ENCODE measurements around the gene CCDC85C.

The CCDC85C gene

DNA sequence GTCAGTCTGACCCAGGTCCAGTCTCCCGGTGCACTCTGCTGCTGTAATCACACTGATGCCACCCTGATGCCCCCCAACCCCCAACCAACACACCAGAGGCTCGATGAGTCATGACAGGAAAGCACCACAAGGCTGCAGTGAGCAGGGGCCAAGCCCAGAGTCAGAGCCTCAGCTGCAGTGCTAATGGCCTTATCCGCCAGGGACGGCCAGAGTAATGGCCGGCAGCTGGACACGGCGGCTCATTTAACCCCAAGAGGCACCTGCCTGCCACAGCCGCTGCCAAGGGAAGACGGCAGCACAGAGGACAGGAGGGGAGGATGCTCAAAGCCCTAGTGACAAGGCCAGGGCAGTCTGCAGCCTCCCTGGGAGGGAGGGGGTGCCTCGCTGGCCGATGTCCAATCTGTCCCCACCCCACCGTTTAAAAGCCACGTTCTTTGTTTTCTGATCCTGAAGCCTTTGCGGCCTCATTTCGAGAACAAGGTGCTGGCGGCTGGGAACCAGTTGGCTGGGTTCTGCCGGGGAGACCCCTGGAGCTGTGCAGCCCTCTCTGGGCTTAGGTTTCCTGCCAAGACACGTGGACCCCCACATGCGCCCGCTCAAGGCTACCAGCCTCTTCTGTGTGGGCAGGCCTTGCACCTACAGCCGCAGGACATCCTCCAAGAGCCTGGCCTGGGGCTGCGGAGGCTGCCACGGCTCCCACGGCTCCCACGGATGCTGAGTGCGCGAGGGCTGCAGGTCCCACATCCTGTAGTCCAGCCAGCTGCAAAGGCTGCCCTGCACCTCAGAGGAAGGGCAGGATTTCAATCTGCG is 13.1 kb downstream of the CCDC85C start:
- DNase-seq (ENCODE audit: low read depth in 2 of 2, low spot score in 1 of 2), result no peak

- no peak for DNase-seq (ENCODE audit: low read depth in 2 of 2, low spot score in 1 of 2)
These were observed 14.1 kb downstream of the CCDC85C start for GRCh38 chr14:99589651-99590530.

- no peak for DNase-seq (ENCODE audit: low read depth in 2 of 2, low spot score in 1 of 2)
These were observed 15.0 kb downstream of the CCDC85C start for GRCh38 chr14:99589031-99589441.

- no peak for DNase-seq (ENCODE audit: low read depth in 2 of 2, low spot score in 1 of 2)
These were observed 16.3 kb downstream of the CCDC85C start for GRCh38 chr14:99587460-99588278.

DNA sequence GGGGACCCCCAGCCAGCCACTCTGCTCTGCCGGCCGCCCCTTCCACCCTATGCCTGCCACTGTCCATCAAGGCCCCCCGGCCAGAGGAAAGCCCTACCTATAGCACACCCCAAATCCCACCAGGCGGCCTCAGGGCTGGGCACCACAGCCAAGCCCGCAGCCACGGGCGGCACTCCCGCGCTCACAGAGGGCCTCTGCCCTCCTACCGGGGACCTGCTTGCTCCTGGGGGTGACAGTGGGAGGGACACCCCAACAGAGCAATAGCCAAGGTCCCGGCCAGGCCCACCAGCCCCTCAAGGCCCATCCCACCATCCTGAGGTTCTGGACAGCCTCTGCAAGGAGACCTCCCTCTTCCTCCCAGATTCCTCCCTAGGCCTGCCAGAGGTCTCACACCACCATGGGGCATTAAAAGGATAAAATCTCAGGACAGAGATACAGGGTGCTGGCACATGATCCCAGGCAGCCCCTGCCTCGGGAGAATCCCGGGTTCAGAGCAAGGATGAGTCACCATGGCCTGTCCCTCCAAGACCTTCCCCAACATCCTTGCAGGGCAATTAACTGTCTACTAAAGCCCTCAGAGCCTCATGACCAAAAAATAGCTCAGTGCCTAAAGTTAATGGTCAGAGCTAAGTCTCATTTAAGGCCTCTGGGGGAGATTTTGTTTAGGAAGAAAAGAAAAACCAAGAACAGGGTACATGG is 17.1 kb downstream of the CCDC85C start:
- no peak for DNase-seq (ENCODE audit: low read depth in 2 of 2, low spot score in 1 of 2)

DNA sequence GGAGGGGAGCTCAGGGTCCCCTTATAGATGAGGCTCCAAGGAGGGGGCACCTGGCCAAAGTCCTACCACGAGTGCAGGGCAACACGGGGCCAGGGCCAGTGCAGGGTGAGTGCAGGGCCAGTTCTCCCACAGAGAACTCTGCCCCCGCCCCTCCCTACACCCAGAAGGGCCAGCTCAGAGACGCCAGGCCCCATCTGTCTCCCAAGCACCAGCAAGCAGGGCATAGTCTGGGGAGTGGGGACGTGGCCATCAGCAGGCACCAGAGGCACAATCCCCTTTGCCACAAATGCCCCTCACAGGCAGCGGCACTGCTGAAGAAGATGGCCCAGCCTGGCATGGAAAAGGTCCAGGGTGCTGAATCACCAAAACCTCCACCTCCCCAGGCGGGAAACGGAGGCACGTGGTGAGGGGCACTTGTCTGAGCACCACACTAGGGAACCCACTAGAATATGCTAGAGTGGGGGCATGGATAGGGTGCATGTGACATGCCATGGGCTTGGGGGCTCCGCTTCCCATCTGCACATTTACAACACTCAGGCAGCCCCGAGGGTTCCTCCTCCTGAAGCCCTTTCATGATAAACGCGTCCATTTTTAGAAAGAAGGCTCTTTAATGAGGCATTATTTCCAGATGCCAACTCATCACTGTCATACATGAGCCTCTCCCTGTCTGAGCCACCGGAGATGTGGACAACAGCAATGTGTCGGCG is 17.8 kb downstream of the CCDC85C start:
- no peak for DNase-seq (ENCODE audit: low read depth in 2 of 2, low spot score in 1 of 2)

DNA sequence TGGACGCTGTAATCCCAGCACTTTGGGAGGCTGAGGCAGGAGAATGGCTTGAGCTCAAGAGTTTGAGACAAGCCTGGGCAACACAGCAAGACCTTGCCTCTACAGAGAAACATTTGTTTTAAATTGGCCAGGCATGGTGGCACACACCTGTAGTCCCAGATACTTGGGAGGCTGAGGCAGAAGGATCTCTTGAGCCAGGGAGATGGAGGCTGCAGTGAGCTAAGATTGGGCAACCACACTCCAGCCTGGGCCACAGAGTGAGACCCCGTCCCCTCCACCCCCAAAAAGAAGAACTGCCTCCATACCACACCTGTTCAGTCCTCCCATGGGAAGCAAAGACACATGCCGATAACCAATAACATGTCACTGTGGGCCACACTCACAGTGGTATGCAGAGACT is 19.2 kb downstream of the CCDC85C start:
- no peak for DNase-seq (ENCODE audit: low read depth in 2 of 2, low spot score in 1 of 2)

GRCh38 chr14:99581938-99582337 is 22.1 kb downstream of the CCDC85C start:
- no peak for DNase-seq (ENCODE audit: low read depth in 2 of 2, low spot score in 1 of 2)

DNA sequence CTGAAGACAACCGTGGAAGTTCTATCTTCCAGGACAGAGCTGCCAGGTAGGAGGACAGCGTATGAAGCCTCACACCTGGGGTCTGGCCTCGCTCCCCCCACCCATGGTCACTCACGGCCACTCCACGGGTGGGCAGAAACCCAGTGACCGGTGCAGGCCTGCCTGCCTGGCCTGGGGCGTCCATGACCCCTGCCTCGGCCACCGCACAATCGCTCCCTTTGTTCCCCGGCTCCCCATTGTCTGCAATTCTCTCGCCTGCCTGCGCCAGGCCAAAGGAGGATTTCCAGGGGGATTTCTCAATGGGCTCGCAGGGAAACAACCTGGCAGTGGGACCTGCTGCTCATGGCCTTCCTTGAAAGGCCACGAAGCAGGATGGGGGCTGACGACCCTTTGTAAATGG is 22.6 kb downstream of the CCDC85C start:
- DNase-seq (ENCODE audit: low read depth in 2 of 2, low spot score in 1 of 2), result no peak

GRCh38 chr14:99579903-99580571 is 24.0 kb downstream of the CCDC85C start:
- no peak for DNase-seq (ENCODE audit: low read depth in 2 of 2, low spot score in 1 of 2)

DNA sequence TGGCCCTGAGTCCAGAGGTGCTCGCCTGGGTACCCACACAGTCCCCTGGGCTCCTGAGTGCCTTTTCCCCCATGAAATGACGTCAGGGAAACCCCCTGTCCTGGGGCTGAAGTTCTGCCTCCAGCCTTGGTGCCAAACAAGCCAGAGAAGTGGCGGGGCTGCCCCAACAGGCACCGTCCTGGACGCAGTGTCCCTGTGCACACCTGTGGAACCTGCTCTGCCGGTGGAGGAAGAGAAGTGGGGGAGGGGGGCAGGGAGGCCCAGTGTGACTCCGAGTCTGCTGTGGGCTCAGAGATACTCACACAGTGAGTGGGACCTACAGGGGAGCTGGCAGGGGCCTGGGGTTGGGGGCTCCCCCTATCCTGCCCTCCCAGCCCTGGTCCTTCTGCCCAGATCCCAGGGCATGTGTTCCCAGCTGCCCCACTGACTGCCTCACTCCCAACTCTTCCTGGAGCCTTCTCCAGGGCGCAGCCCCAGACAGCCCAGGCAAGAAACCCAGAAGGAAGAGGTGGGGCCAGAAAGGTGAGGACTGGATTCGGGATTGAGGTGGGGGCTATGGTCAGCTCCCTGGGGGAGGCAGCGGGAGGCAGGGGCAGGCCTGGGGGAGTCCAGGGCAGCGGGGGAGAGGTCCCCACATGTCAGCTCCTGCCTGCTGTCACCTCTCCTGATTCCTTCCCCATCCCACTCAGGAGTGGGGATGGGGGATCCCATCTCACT is 24.7 kb downstream of the CCDC85C start:
- no peak for DNase-seq (ENCODE audit: low read depth in 2 of 2, low spot score in 1 of 2)

- no peak for DNase-seq (ENCODE audit: low read depth in 2 of 2, low spot score in 1 of 2)
These were observed 25.4 kb downstream of the CCDC85C start for GRCh38 chr14:99578541-99579101.

- no peak for DNase-seq (ENCODE audit: low read depth in 2 of 2, low spot score in 1 of 2)
These were observed 27.0 kb downstream of the CCDC85C start for GRCh38 chr14:99576761-99577705.

- DNase-seq (ENCODE audit: low read depth in 2 of 2, low spot score in 1 of 2), result no peak
These were observed 27.7 kb downstream of the CCDC85C start for GRCh38 chr14:99576304-99576703.

DNA sequence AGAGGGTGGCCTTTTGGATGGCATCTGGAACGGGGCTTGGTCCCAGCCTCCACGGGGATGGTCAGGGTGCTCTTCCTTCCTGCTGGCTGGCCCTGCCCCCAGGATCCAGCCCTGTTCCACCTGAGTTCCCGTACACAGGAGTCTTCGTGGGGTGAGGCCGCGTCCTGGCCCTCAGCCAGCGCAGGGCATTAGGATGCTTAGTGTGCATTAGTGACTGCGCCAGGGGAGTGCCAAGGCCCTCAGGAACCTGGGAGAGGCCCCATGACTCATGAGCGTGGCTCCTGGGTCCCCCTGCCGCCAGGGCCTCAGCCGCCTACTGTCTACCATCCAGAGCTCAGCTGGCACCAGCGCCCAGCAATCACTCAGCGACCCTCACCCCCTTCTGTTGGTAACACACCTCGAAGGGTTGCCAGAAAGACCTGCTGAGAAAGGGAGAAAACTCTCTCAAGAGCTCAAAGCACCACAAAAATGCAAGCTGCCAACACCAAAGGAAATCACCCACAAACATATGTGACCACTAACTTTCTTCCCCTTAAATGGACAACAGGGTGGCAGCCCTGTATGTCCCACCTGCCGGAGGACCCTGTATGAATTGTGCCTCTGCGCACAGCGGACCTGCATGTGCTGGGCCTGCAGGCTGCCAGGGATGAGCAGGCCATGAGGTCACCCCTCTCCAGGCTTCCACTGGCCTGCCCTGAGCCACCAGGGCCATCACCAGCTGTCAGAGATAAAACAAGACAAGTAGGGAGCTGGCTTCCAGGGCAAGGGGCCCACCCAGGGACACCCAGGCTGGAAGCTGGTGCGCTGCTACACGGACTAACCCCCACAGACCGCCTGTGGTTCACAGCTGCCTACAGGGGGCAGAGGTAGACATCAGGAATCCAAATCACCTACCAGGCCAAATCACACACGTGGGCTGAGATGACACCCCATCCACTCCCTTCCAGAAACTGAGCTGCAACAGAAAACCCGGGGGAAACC is 28.7 kb downstream of the CCDC85C start:
- no peak for DNase-seq (ENCODE audit: low read depth in 2 of 2, low spot score in 1 of 2)

Measured in stimulated activated CD8-positive, alpha-beta memory T cell treated with anti-CD3 and anti-CD28 coated beads, Interleukin-4, amount 100 ng/mL, for 1 hour (primary cell).